Progenitor cell of endocrine pancreas (in vitro differentiated cells): ENCODE data around the gene SUB1. TPM values are rescaled to one million over a fixed set of nuclear protein-coding genes. Genes with fewer than 3 reads are reported as not detected.
"Not testable (repeated sequence)": the region's sequence is repeated elsewhere in the genome, so short reads cannot be mapped to it uniquely, and the experiment has no call there.

Experiments
- DNase-seq: peaks from one replicate; pipeline ENCODE4 v3.0.0; 2021; ENCODE audit warnings: low spot score; ENCODE audit not compliant: unreplicated experiment
- H3K27ac Mint-ChIP-seq: 2 replicates; pipeline ENCODE4 v1.8.0; 2021; ENCODE audit warnings: mild to moderate bottlenecking, moderate library complexity, mixed read lengths
- H3K27me3 Mint-ChIP-seq: 2 replicates; pipeline ENCODE4 v1.8.0; 2021; ENCODE audit warnings: mixed read lengths
- H3K36me3 Mint-ChIP-seq: 2 replicates; pipeline ENCODE4 v1.8.0; 2022; ENCODE audit warnings: mixed read lengths; ENCODE audit not compliant: insufficient read depth
- H3K4me1 Mint-ChIP-seq: 2 replicates; pipeline ENCODE4 v1.8.0; 2021; ENCODE audit warnings: low read depth, mixed read lengths
- H3K4me3 Mint-ChIP-seq: 2 replicates; pipeline ENCODE4 v1.8.0; 2021; ENCODE audit warnings: low read depth, mild to moderate bottlenecking, moderate library complexity, mixed read lengths
- H3K9me3 Mint-ChIP-seq: 2 replicates; pipeline ENCODE4 v1.8.0; 2021; ENCODE audit warnings: low read depth, mixed read lengths
- total RNA-seq: library from RNA; stranded (reverse); gene quantifications from 2 replicates; pipeline ENCODE4 v1.2.1, GENCODE V29; 2021
- TF ChIP-seq, protein P1 (sequence below): fragments of 200-600 bp; sonication (generic); IDR thresholded peaks from one replicate; pipeline ENCODE4 v1.5.0; 2021; ENCODE audit warnings: antibody characterized with exemption, mild to moderate bottlenecking; ENCODE audit not compliant: unreplicated experiment

Gene SUB1
- total RNA-seq, 1 donor from 2014 or later: 211 TPM

DNA sequence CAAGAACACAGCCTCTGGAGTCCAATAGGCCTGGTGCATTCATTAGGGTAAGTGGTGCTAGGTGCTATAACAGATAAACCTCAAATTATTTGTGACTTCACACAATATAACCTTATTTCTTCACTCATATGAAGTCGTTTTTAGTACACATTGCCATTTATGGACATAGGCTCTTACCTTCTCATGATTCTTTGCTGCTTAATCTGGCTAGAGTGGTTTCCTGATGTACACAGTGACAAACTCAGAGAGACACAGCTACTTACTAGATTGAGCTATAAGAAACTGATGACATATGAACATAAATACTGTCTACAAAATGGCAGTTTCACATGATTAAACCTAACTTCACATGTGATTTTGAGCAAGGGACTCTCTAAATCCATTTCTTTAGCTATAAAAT is 14.2 kb upstream of the SUB1 start:
- no peak overlapping the region for H3K27ac Mint-ChIP-seq
- no peaks in the 10 kb centered on the region for H3K27me3 Mint-ChIP-seq

DNA sequence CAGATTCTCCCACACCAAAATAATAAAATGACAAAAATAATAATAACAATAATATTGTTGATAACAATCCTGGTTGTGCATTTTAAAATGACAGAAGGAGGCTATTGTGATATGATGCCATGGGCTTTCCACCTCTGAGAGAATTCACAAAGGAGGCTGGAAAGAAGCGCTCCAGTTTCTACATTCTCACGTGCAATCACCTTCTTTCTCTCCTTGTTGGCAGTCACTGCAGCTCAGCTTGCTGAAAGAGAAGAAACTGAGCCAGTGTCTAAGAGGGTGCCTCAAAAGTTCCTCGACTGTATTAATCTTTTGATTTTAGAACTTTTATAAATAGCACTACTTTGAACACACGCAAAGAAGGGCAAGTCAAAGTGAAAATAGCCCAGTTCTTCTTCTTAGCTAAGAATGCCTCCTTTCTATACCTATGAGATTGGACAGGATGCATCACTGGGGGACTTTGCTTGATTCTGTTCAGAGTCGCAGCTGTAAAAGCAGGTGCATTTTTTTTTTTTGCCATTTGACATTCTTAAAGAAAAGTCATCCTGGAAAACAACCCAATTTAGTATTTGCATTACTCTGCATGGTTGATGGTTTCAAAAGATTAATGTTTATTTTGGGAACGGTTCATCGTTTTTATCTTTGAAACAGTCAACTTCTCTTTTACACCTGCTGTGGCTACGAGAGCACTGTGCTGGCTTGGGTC is 12.4 kb upstream of the SUB1 start:
- DNase-seq: no peak
- Mint-ChIP-seq H3K4me3 (no peak overlapping the region), H3K4me1 (peaks cover 15% of the 10 kb centered on the region), H3K36me3 (no peaks in the 10 kb centered on the region), H3K27me3 (no peaks in the 10 kb centered on the region), H3K27ac (no peak overlapping the region), H3K9me3 (no peaks in the 10 kb centered on the region)
- TF ChIP-seq, protein P1, sequence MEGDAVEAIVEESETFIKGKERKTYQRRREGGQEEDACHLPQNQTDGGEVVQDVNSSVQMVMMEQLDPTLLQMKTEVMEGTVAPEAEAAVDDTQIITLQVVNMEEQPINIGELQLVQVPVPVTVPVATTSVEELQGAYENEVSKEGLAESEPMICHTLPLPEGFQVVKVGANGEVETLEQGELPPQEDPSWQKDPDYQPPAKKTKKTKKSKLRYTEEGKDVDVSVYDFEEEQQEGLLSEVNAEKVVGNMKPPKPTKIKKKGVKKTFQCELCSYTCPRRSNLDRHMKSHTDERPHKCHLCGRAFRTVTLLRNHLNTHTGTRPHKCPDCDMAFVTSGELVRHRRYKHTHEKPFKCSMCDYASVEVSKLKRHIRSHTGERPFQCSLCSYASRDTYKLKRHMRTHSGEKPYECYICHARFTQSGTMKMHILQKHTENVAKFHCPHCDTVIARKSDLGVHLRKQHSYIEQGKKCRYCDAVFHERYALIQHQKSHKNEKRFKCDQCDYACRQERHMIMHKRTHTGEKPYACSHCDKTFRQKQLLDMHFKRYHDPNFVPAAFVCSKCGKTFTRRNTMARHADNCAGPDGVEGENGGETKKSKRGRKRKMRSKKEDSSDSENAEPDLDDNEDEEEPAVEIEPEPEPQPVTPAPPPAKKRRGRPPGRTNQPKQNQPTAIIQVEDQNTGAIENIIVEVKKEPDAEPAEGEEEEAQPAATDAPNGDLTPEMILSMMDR: no peak

More for the DNA sequence above, 14.2 kb upstream of the SUB1 start:
- TF ChIP-seq, protein P1: no peak
- DNase-seq: no peak
- H3K4me3 Mint-ChIP-seq: no peak overlapping the region
- no peaks in the 10 kb centered on the region for H3K36me3 Mint-ChIP-seq
- H3K4me1 Mint-ChIP-seq: peaks cover 15% of the 10 kb centered on the region
- no peaks in the 10 kb centered on the region for H3K9me3 Mint-ChIP-seq

DNA sequence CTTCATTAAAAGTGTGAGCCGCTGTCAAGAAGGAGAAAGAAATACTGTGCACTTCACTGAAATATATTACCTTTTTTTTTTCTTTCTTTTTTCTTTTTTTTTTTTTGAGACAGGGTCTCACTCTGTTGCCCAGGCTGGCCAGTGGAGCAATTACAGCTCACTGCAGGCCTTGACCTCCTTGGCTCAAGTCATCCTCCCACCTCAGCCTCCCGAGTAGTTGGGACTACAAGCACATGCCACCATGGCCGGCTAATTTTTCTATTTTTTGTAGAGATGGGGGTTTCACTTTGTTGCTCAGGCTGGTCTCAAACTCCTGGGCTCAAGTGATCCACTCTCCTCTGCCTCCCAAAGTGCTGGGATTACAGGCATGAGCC is 11.9 kb upstream of the SUB1 start:
- not testable (repeated sequence) for H3K36me3 Mint-ChIP-seq, H3K27me3 Mint-ChIP-seq, H3K27ac Mint-ChIP-seq, H3K9me3 Mint-ChIP-seq, H3K4me3 Mint-ChIP-seq, DNase-seq
- H3K4me1 Mint-ChIP-seq: peaks cover 15% of the 10 kb centered on the region

DNA sequence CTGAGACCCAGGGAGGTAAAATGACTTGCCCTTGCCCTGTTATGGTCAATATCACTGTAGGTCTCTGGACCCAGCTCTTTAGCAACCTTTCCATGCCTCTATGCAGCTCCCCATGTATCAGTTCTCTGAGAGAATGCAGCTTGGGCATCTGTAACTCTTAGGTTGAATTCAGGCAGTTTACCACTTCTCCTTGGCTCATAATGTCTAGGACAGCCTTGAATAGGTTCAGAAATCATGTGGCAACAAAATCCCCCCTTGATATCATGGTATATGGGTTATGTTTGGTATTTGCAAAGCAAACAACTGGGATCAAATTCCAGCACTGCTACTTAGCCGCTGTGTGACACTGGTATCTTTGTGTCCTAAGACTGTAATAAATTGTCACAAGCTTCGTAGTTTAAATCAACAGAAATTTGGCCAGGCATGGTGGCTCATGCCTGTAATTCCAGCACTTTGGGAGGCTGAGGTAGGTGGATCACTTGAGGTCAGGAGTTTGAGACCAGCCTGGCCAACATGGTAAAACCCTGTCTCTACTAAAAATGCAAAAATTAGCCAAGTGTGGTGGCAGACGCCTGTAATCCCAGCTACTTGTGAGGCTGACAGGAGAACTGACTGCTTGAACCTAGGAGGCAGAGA is 10.7 kb upstream of the SUB1 start:
- Mint-ChIP-seq H3K27ac (no peak overlapping the region), H3K4me1 (peaks cover 15% of the 10 kb centered on the region), H3K36me3 (no peaks in the 10 kb centered on the region), H3K9me3 (no peaks in the 10 kb centered on the region), H3K4me3 (no peak overlapping the region), H3K27me3 (no peaks in the 10 kb centered on the region)
- DNase-seq: no peak
- TF ChIP-seq, protein P1: no peak

DNA sequence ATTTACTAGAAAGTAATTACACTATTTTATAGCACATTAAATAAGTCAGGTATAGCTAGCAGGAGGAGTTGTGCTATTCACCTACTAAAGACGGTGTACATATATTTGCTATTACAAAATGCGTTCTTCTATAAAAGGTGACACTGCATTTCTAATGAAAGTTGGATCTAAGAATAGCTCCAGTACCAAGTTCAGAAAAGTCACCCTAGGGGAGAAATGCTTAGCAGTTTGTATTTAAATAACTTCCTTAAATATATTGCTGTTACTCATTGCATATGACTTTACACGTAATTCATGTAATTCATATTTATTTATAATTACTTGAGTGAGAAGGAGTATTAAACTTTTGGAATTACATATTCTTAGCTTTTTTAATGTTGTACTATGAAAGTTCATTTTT is 7.0 kb upstream of the SUB1 start:
- no peak overlapping the region for H3K4me3 Mint-ChIP-seq
- DNase-seq: no peak
- H3K9me3 Mint-ChIP-seq: no peaks in the 10 kb centered on the region
- TF ChIP-seq, protein P1: no peak
- H3K27ac Mint-ChIP-seq: no peak overlapping the region
- no peaks in the 10 kb centered on the region for H3K27me3 Mint-ChIP-seq
- peaks cover 15% of the 10 kb centered on the region for H3K4me1 Mint-ChIP-seq
- no peaks in the 10 kb centered on the region for H3K36me3 Mint-ChIP-seq

DNA sequence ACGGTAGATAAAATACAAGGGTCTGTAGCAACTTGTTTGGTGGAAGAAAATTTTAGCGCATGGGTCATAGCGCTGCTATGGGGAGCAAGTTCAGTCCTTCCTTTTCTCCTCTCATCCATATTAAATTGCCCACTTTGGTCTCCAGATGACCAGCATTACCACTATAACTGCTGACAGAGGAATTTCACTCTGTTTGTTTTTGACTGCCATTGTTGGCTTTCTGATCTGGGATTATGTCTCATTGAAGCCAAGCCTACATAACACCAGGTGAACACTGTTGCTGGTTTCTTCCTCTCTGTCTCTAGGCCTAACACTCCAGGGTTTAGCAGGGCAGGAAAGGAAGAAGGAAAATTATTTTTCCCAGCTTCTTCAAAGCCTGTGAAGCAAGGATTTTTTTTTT is 6.6 kb upstream of the SUB1 start:
- Mint-ChIP-seq H3K27ac (no peak overlapping the region), H3K36me3 (no peaks in the 10 kb centered on the region), H3K4me3 (no peak overlapping the region), H3K4me1 (peaks cover 15% of the 10 kb centered on the region), H3K9me3 (no peaks in the 10 kb centered on the region), H3K27me3 (no peaks in the 10 kb centered on the region)
- TF ChIP-seq, protein P1: no peak
- no peak for DNase-seq
